ENCODE data around the gene CEBPE.

CEBPE gene

DNA sequence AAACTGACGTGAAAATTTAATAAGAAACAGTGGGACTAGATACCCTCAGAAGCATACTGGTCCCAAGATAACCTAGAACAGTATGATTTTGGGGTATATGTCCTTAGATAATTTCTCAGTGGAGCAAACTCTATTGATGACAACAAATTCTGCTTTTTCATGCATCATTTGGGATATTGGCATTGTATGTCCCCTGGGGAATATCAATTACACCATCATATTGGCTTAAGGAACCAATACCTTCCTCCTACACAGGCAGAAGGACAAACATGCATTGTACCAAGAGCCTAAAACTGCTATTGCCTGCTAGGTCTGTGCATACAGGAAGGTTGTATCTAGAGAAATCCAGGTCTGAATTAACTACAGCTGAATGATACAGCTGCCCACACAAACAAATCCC is 44.1 kb downstream of the CEBPE start:
- DNase-seq = no peak

DNA sequence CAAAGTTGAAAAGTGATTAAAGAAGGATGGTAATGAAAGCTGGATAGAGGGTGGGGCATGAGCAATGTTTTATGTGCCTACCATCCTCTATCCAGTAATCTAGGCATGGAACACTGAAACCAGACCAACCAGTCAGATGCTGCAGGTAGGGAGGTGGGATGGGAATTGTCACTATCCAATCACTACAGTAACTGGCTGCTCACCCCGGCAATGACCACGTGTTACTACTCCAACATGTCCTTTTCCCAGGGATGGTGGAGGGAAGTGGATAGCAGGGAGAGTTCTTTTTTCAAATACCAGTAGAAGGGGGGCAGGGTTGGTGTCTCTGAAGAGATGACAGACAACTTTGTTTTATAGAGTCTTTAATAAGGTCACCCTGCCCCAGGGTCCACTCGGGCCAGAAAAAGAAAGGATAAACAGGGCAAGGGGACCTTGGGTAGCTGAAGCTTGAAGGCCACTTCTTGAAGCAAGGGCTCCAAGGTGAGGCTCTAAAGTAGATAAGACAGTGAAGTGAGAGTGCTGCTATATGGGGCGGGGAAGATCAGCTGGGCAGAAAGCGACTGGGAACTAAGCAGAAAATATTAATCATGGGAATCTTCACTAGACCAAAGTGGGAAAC is 47.0 kb downstream of the CEBPE start:
- no peak for DNase-seq

DNA sequence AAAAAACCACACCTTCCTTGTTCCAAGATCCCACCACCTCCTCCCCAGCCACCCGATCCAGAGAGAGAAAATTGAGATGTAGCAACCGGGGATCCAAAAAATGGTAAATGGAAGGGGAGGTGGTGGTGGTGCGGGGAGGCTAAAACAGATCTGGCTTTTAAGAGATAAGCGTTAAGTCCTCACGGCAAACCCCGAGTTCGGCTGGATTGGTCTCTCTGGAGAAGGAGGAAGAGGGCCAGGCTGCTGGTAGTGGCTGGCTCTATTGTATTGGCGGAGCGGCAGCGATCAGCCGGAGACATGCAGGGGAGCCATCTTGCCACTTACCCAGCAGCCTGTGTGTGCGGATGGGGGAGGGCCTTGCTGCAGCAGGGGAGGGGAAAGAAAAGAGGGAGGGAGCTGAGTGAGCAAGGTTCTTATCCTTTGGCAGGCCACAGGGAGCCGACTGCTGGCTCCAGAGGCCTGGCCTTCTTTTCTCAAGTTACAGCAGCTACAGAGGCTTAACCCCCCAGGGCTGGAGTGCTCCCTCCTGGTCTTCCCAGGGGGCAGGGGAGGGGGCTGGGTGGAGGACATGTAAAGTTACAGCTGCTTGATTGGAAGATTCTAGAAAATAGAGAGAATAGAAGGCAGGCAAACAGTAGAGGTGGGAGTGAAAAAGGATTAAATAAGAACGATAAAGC is 47.7 kb downstream of the CEBPE start:
- DNase-seq = no peak

DNA sequence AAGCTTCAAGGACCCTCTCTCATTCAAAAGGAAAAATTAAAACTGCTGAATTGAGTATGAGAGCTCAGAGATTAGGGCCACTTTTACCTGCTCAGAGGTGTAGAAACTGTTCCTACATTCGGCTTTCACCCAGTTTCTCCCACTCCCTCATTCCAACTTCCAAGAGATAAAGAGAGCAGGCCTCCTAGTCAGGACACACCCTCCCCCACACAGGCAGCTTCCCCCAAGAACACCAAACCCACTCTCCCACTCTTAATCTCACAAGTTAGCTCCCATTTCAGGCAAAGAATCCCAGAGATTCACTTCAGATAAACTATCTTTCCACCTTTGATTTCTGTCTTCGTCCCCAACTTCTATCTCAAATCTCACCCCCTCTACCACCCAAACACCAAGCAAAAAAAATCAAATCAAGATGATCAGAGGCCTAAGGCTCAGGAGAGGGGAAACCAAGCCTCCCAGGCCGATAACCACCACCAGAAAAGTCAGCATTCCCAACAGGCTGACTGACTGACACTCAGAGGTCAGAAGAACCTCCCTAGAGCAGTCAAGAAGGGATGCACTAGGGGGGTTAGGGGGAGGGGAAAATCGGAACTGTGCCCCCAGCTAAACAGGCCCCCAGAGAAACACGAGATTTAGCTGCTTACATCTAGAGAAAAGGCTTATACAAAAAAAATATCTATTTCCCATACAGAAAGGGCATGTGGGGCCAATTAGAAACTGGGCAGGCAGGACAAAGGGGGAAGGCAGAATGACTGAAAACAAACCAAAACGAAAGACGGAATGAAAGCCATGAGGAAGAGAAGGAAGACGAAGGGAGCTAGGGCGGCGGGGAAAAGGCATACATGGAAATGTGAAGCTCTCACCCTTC is 48.6 kb downstream of the CEBPE start:
- no peak for DNase-seq

DNA sequence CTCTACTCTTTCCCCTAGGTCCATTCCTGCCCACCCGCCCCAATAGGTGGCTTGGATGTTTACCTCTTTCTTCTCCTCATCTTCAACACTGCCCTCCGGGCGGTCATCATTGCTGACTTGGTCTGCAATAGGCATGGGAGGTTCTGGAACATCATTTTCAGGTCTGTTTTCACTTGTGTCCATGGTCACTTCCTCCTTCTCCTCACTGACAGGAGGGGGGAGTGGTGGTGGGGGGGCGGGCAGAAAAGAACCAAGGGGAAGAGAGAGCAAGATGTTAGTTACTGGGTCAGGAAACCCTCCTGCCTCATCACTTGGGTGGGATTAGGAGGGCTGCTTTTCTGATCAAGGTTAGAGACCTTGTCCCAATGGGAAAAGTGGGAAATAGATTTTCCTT is 49.6 kb downstream of the CEBPE start:
- DNase-seq = no peak

DNA sequence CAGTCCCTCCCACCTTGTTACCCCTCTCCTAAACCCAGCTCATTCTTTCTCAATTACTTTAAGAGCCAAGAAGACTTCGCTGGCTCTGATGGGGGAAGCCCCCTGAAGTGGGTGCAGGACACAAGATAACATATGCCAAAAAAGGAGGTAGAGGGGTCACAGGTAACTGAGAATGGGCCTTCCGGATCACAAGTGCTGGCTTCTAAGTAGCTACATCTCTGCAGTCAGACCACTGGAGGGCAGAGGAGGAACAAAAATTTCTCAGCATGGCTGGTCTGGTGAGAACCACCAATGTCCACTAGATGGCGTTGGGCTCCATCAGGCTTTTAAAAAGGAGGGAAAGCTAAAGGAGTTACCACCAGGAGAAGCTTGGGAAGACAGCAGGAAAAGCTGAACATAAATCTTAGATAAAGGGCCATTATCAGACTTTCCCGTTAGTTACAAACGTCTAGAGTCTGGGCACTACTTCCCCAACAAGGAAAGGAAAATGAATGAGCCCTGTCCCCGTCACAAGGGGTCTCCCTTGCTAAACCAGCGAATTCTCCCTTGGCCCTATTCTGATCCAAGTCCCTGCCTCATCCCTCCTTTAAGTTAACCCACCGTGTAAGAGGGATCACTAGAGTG is 50.2 kb downstream of the CEBPE start:
- no peak for DNase-seq

DNA sequence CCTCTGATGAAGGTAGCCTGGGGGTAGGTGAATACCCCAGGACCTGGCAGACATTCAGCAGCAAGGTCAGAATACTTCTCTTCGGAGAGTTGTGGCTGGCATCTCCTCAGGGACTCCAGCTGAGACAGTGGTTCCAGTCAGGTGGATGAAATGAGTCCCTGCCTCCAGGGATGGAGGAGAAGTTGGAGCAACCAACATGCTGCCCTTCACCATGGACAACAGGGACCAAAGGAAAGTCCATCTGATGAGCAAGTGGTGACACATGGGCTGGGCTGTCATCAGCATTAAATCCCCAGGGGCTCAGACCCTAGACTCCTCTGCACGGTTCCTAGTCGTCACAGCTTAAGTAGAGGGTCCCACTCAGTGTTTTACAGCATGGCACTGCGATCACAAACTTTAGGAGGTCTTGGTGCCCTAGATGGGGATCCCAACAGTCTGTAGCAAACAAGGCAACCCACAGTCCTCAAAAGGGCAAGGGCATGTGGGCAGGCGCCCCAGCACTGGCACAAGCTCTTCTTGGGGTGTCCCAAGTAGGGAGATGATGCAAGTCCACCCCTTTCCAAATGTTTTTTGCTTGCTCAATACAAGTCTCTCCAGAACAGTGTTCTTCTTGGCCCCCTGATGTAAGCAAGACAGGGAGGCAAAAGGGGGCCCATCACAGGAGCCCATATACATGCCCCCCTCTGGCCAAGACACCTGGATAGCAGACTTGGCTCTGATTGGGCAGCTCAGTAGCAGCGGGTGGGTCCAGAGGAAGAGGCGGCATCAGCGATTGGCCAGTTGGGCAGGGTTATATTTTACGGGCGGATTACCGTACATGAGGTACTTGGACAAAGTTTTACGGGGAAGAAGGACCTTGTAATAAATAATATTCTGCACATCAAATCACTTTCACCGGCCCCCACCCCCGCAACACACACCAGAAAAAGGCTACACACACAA is 50.9 kb downstream of the CEBPE start:
- DNase-seq = no peak

All from NCI-H345 (cell line).